Suppressor macrophage treated with lipopolysaccharide for 1 hour (primary cell): ENCODE measurements around the gene SNRNP48.

ENCODE experiments used
- DNase-seq, 3 donors: peaks; one replicate each; pipeline ENCODE4 v3.0.0-alpha.2; 2020 to 2022

The SNRNP48 gene, protein sequence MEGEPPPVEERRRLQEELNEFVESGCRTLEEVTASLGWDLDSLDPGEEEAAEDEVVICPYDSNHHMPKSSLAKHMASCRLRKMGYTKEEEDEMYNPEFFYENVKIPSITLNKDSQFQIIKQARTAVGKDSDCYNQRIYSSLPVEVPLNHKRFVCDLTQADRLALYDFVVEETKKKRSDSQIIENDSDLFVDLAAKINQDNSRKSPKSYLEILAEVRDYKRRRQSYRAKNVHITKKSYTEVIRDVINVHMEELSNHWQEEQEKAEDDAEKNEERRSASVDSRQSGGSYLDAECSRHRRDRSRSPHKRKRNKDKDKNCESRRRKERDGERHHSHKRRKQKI

DNA sequence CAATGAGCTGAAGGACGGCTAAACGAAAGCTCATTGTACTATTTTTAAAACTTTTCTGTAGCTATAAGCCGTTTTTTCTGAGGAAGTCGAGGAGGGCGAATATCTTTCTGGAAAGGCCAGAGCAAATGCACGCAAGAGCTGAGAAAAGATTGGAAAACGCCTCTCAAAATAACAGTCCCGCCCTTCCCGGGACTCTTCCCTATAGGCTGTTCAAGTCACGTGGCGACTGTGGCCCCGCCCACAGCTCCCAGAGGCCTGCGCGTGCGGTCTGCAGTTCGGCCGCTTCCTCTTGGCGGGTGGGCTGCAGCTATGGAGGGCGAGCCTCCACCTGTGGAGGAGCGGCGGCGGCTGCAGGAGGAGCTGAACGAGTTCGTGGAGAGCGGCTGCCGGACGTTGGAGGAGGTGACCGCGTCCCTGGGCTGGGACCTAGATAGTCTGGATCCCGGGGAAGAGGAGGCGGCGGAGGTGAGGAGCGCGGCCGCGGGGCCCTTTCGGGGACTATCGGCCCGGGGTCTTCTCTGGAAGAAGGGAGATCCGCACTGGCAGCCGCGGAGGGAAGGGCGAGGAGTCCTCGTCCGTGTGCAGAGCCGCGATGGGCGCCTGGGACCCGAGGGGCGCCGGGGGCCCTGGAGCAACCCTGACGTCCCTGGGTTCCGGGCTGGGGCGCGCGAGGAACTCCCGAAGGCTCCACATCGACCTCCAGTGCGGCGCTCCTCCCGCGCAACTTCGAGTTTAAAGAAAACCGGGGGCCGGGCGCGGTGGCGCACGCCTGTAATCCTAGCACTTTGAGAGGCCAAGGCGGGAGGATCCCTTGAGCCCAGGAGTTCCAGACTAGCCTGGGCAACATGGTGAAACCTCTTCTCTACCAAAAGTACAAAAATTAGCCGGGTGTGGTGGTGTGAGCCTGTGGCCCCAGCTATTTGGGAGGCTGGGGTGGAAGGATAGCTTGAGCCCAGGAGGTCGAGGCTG lies at the start of gene SNRNP48:
TSS of gene SNRNP48 (plus strand) at position 250 of the 969 bp plus-strand sequence. CDS start at position 310, 60 bp downstream.
- peak; percentile 96 to 97 (median 97) for DNase-seq

DNA sequence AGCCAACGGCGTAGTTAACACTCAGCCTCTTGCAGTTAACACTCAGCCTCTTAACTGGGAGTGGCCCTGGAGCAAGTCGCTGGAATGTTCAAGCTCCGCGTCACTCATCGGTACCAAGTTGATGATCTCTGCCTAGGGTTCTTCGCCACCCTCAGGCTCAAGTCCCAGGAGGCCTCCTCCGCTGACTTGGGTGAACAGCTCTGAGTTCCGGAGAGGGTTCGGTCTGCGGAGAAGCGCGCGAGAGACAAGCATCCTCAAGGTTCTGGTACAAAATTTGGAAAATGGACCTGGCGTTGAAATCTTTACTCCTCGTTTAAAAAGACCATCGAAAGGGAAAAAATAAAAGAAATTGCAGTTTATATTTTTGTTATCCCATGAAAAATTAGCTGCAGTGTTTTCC lies 49.4 kb upstream of the SNRNP48 start:
- peak in 1 of 3 donors; percentile 12 for DNase-seq

DNA sequence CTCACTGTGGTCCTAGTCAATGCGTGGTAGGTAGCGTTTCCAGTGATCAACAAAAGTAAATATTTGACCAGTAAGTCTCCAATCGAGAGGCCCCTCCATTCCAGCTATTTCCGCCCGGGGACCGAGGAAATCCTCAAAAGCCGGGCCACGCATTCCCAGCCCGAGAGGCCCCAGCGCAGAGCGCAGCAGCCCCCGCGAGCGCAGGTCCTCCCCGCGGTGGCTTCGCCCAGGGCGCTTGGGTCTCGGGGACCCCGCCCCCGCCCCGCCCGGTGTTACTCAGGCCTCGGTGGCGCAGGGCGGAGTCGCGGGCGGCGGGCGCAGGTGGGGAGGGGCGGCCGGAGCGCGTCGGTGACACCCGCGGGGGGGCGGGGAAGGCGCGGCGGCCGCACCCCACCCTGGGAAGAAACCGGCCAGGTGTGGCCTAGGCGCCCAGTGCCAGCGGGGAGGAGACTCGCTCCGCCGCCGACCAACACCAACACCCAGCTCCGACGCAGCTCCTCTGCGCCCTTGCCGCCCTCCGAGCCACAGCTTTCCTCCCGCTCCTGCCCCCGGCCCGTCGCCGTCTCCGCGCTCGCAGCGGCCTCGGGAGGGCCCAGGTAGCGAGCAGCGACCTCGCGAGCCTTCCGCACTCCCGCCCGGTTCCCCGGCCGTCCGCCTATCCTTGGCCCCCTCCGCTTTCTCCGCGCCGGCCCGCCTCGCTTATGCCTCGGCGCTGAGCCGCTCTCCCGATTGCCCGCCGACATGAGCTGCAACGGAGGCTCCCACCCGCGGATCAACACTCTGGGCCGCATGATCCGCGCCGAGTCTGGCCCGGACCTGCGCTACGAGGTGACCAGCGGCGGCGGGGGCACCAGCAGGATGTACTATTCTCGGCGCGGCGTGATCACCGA lies 48.6 kb upstream of the SNRNP48 start, which contains the start of gene DSP:
TSS of gene DSP (plus strand) at position 497 of the 890 bp plus-strand sequence. CDS start at position 742, 245 bp downstream.
- peak; percentile 27 to 54 (median 29) for DNase-seq

DNA sequence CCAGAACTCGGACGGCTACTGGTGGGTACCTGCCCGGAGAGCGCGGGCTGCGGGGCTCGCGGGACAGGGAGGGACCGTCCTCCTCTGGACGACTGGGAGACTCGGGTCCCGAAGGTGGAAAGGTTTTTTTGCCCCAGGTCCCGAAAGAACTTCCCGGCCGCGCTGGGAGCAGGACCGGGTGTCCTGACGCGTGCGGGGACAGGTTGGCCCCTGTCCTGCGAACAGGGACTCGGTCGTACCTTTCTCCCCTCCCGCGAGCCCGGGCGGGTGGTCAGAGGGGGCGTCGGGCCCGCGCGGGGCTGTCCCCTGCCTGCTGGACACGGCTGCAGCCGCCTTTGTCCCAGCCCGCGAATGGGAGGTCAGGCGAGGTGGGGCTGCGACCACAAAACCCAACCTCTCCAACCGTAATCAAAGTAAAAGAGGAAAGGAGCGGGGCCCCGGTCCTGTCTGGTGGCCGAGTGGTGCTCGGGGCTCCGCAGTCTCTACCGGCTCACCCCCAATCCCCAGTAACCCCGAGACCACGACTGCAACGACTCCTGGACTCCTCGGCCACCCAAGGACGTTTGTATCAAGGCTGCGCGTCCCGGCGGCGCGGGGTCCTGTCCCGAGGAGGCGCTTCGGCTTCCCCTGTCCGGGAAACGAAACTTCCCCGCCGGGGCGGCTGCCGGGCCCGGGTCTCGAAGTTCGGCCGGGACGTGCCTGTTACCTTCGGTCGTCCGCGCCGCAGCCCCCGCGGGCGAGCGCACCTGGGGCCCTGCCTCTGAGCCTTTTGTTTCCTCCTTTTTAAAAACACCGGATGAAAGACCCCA lies 47.7 kb upstream of the SNRNP48 start:
- peak; percentile 32 to 71 (median 39) for DNase-seq

DNA sequence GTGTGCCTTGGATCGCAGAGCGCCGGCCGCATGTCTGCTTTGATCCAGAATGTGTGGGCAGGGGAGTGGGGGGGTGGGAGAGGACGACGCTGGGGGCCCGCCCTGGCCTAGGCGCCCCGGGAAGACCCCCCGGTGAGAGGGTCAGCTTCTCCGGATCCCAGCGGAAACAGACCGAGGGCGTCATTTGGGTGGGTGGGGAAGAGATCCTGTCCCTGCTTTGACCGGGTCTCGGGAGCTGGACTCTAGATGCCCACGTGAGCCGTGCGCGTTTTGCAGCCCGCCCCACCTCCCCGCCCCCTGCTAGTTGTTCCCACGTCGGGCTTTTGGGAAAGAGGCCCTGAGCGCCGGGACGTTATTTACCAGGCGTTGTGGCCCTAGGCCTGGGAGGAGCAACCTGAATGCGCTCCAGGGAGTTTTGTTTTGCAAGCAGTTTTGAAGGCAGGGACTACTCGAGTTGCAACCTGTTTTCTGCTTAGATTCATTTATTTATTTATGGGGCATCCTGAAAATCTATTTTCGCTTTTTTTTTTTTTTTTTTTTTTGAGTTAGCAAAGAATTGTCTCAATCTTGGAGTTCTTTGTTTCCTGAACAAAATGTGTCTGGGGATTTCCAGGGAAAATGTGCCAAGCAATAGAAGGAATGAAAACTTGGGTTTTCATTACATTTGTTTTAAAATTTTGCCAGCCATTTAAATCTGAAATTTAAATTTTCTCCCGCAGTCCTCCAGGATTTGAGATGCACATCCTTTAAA lies 46.9 kb upstream of the SNRNP48 start:
- DNase-seq: peak; percentile 31 to 81 (median 70)

DNA sequence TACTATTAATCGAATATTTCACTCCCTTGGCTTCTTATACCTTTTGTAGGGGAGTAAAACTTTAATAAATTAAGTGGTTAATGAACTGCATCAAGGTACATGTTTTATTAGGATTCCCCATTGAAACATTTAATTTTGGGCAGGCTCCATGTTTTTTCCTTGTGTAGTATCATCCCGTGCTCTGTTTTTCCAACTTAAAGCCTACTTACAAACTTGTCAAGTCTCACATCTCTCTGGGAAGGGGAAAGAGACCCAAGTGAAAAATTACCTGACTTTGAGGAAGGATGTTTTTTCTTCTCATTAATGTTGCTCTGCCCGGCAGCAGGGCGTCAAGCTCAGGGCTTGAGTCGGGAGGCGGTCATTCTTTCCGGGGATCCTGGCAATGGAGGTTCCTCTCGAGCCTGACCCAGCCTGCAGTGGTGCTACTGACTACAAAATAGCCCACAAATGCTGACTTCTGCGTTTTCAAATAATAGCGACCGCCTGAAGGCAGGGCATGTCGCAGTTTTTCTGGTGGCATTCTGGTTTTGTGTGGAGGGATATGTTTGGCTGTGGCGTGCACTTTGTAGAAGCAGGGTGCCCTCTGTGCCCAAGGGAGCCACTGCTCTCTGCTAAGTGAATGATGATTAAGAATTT lies 46.1 kb upstream of the SNRNP48 start:
- peak in 1 of 3 donors; percentile 13 for DNase-seq

DNA sequence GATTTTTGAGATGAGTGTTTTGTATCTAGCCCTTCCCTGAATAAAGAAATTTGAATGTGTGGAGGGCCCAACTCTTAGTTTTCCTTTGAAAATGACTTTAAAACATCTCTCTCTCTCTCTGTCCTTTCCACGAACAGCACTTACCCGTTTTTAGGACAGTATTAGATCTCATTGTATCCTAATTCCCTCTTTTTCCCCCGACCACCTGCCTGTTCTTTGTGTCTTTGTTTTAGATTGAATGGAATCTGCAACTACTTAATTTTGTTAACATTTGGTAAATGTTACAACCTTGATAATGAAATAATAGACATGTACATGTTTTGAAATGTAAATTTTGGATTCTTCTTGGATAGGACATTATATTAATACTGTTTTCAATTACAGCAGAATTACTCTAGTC lies 45.4 kb upstream of the SNRNP48 start:
- no peak for DNase-seq

DNA sequence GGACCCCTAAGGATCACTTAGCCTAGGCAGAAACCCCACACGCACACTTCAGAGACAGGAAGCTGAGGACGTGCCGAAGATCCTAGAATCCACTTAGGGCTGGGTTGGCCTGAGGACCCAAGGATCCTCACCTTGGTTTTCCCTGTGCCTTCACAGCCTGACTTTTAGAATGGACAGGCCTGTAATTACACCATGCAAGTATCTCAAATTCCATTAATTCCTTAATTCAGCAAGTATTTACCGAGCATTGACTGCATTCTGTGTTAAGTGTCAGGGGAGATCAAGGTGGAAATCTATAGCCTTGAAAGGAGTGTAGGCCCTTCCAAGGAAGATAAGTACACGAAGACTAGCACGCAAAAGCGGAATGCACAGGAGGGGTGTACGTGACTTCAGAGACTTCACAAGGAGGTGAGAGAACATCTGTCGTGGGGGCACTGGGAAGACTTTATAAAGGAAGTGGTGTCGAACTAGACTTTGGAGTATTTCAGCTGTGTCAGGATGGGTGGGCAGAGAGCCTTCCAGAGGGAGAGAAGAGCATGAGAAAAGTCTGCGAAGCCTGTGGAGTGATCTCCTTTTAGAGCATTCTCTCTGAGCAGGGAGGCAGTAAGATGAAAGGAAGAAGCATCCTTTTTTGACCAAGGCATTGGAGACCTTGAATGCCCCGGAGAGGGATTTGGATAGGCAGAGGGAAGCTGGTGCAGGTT lies 44.5 kb upstream of the SNRNP48 start:
- DNase-seq: no peak

DNA sequence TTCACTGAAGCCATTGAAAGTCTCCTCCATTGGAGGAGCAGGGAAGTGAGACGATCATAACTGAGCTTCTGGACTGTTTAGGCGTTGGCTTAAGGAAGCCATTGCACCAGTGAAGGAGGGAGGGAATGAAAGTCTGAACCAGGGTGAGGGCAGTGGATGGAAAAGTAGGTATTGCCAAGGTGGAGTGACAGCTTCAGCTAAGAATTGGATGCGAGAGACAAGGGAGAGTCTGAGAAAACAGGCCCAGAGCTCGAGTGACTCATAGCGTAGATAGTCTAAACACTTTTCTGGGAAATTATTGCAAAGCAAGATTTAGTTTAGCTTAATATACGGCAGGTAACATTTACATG lies 44.0 kb upstream of the SNRNP48 start:
- no peak for DNase-seq

DNA sequence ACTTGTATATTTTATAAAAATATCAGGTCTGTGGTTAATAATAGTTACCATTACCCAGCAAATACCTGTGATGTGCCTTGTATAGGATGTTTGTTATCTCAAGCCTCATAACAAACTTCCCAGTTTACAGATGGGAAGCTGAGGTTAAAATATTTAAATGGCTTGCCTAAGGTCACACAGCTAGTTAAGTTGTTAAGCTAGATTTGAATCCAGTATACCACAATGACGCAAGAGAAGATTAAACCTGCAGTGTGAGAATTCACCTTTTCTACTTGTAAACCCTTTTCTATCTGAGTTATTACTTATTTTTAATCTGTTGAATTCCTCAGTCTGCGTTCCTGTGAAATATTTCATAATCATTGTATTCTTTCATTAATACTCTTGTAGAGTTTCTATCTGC lies 43.6 kb upstream of the SNRNP48 start:
- DNase-seq: no peak

DNA sequence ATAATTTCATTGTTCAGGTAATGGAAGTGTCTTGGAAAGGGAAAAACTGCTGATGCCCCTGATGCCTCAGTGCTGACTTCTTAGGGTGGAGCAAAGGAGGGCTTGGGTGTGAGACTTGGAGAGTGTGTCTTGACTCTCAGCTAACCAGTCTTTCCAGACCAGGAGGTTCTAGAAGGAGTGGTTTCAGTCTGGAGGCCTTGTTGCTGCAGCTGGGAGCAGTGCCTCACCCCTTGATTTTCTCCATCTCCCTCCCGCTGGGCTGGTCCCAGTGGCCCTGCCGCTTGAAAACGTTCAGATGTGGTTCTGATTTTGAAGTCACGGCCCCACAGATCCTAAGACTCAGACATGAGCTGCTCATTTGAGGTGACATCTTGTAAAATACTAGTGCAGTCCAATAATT lies 43.1 kb upstream of the SNRNP48 start:
- no peak for DNase-seq

DNA sequence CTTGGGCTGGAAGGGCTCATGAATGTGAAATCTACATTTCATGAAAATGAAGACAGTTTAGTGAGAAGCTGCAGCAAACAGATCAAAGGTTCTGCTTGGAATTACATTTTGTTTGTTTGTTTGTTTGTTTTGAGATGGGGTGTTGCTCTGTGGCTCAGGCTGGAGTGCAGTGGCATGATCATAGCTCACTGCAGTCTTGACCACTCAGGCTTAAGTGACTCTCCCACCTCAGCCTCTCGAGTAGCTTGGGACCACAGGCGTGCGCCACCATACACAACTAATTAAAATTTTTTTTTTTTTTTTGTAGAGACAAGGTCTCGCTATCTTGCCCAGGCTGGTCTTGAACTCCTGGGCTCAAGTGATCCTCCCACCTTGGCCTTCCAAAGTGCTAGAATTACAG lies 42.7 kb upstream of the SNRNP48 start:
- DNase-seq: no peak

DNA sequence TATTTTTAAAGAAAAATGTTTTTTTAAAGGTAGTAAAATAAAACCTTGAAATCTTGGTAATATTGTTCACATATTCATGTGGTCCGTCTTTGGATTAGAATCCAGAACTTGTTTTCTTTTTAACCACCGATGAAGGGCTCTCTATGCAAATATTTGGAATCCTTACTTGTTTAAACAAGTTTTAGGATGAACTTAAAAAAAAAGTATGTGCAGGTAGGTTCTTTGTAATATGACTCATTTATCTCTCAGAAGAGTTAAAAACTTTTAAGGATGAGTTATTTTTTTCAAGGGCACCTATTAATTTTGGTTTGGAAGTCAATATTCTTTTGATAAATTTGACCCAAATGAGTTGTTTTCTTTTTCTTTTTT lies 39.6 kb upstream of the SNRNP48 start:
- DNase-seq: no peak

DNA sequence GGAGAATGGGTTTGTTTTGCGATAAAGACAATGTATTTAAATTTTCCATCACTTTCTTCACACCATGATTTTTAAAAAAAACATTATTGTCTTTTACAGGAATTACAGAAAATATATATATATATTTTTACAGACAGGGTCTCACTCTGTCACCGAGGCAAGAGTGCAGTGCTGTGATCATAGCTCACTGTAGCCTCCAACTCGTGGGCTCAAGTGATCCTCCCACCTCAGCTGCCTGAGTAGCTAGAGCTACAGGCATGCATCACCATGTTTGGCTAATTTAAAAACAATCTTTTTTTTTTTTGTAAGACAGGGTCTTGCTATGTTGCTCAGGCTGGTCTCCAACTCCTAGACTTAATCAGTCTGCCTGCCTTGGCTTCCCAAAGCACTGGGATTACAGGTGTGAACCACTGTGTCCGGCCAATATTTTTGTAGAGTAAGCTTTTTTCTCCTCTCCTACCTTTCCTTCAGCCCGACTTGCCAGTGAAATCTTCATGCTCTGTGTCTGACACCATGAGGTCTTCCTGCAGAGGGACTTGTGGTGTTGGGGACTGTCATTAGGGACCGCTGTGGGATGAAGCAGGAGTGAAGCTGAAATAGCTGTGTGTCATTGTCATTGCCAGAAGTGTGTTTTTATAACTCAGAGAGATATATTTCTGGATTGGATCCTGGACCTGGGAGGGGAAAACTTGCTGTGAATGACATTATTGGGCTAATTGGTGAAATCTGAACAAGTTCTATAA lies 35.3 kb upstream of the SNRNP48 start:
- no peak for DNase-seq

DNA sequence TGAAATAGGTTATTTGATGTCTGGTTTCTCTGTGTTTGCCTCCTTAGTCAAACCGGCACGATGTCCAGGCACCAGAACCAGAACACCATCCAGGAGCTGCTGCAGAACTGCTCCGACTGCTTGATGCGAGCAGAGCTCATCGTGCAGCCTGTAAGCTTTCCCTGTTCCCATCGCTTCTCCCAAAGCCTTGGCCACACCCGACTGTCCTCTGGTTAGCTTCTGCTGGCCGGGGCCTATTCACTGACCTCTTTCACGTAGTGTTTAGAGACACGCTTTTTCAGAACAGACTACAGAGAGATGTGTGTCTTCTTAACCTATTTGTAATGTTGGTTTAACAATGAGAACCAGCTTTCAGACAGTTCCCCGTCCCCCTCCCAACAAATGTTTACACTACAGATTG lies 34.3 kb upstream of the SNRNP48 start:
- no peak for DNase-seq

DNA sequence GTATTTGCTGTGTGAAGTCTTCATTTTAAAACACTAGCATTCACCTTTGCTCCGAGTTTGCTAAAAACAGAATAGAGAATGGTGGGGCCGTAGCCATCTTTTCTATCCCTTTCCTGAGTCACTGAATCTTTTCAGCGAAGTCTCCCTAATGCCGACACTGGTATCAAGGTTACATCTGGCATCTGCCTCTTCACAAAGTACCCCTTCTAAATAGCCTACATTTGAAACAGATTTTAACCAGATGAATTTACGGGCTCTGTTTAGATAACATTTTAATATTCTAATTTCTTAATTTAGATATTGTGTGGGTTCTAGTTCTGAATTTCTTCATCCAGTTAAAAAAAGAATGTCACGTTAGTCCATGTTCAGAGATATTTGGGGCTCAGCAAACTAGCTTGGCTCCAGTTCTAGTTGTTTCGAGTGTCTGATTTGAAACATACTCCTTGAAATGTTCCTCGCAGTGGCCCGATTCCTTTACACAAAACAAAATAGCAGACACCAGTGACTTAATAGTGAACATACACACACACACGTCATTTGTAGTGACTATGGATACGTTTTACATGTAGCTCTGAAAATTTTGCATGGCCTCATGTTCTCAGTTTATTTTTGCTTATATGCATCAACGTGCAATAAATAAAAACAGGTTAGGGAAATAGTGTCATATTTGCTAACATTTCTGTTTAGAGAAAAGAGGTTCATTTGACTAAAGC lies 33.4 kb upstream of the SNRNP48 start:
- no peak for DNase-seq

DNA sequence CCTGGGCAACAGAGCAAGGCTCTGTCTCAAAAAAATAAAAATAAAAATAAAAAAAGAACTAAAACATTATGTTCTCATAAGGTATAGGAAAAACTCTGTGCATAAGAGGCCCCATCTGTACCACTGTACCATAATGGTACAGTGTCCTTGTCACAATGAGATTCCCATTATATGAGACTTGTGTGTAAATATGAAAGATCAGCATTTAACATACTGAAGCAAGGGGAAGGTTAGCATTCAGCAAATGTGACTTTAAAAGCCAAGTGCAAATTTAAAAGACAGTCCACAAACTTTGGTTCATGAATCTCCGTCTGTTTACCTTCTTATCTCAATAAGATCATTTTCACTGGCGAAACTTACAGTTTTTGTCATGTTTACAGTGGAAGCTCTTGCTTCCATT lies 32.3 kb upstream of the SNRNP48 start:
- no peak for DNase-seq

DNA sequence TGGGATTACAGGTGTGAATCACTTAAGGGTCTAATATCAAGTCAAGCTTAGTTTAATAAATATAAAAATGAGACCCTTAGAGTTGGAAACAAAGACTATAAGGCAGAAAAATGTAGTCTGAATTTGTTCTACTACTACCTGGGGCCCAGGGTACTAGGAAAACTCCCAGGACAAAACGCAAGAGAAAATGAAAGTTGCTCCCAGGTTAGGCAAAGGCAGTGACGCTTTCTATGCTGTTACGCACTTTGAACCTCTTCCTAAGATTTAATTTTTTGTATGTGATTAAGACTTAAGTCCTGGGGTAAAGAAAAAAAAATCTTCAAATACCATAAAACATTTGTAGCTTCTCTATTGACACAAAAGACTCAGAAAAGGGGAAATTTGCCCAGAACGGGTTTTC lies 31.2 kb upstream of the SNRNP48 start:
- DNase-seq: no peak

DNA sequence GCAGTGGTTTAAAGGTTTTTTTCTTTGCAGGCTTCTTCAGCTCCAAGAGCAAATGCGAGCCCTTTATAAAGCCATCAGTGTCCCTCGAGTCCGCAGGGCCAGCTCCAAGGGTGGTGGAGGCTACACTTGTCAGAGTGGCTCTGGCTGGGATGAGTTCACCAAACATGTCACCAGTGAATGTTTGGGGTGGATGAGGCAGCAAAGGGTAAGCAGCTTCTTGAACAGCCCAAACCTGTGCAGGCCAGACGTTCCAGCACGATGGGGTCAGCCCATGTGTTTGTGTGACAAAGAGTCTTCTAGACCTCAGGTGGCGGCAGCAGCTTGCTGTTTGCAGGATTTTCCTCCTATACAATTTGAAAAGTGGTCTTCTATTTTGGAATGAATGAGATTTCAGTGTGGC lies 30.8 kb upstream of the SNRNP48 start:
- DNase-seq: no peak
